Fibroblast of mammary gland (primary cell): ENCODE measurements around the gene CD84.

Experiments used
- DNase-seq: peaks from one replicate; pipeline ENCODE4 v3.0.0-alpha.2; 2010; ENCODE audit warnings: low read depth
- H3K4me3 ChIP-seq: 2 replicates; pipeline ENCODE4 v1.5.1; 2011; ENCODE audit warnings: low read depth, mild to moderate bottlenecking, low read length, moderate library complexity; ENCODE audit not compliant: control insufficient read depth
- CTCF ChIP-seq: conservative IDR thresholded peaks from 2 replicates; pipeline ENCODE4 v1.5.1; 2011; ENCODE audit warnings: low read depth, low read length, inconsistent platforms; ENCODE audit not compliant: control insufficient read depth, insufficient read depth

Gene CD84

GRCh38 chr1:160576390-160576789 lies 2.9 kb downstream of the CD84 start:
- H3K4me3 ChIP-seq: no peak overlapping the region
- no peak for DNase-seq

GRCh38 chr1:160575112-160575664 lies 4.1 kb downstream of the CD84 start:
- H3K4me3 ChIP-seq: no peak overlapping the region
- TF ChIP-seq CTCF: no peak
- no peak for DNase-seq

More at GRCh38 chr1:160576390-160576789, 2.9 kb downstream of the CD84 start:
- no peak for TF ChIP-seq CTCF

GRCh38 chr1:160570840-160571239 lies 8.5 kb downstream of the CD84 start:
- no peak overlapping the region for H3K4me3 ChIP-seq
- DNase-seq: no peak
- no peak for TF ChIP-seq CTCF

DNA sequence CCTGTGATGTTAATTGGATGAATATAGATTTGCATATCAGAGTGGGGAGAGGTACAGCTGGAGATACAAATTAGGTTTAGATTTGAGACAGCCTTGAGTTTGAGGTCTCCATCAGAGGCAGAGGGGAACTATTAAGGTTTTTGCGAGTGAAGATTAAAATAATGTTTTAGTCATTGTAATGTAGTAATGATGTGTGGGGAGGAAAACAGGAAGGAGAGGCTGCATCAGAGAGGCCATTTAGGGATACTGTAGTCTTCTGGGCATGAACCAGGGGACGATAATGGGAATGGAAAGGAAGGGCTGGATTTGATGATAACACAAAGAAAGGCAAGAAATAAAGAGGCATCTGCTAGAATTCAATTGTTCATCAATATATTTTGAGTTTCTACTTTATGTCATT lies 9.5 kb downstream of the CD84 start:
- H3K4me3 ChIP-seq: no peak overlapping the region
- no peak for DNase-seq
- no peak for TF ChIP-seq CTCF

GRCh38 chr1:160567858-160568682 lies 11.2 kb downstream of the CD84 start:
- no peak for DNase-seq
- no peak overlapping the region for H3K4me3 ChIP-seq
- no peak for TF ChIP-seq CTCF

DNA sequence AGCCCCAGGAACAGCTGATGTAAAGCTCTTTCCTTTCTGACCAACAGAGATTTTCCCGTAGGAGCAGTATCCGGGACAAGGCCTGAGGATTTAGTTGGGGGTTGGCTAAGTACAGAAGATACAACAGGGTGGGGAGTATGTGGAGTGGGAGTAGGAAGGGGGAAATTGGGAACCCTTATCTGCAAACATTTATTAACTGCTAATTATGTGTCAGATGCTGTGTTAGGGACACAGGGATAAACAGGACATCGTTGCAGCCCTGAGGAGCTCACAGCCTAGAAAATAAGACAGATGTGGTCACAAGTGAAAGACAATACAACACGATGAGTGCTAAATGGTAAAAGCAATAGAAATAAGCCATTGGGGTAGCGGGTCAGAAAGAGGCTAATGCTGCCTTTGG lies 12.0 kb downstream of the CD84 start:
- no peak for TF ChIP-seq CTCF
- no peak overlapping the region for H3K4me3 ChIP-seq
- DNase-seq: no peak
